Lower lobe of right lung (tissue), 2 donors: ENCODE data around the gene DOK3. TPM values are rescaled to one million over a fixed set of nuclear protein-coding genes. Genes with fewer than 3 reads are reported as not detected.

Experiments used
- ATAC-seq, 2 donors: fragments of 200-7000 bp; cut with Tn5 transposase; one replicate each; pipeline ENCODE4 v1.9.1; 2020 to 2022; ENCODE audit warnings: mild to moderate bottlenecking in 2 of 2, moderate library complexity in 2 of 2
- DNase-seq: peaks from one replicate; pipeline ENCODE4 v3.0.0-alpha.2; 2020
- H3K27ac ChIP-seq: fragments of 200-600 bp; one replicate; pipeline ENCODE4 v1.8.0; 2022
- H3K27me3 ChIP-seq: fragments of 200-600 bp; one replicate; pipeline ENCODE4 v1.8.0; 2022; ENCODE audit warnings: low read depth
- H3K36me3 ChIP-seq: fragments of 200-600 bp; one replicate; pipeline ENCODE4 v1.8.0; 2022; ENCODE audit warnings: mild to moderate bottlenecking
- H3K4me1 ChIP-seq: fragments of 200-600 bp; one replicate; pipeline ENCODE4 v1.8.0; 2022
- H3K4me3 ChIP-seq: fragments of 200-600 bp; one replicate; pipeline ENCODE4 v1.8.0; 2022; ENCODE audit warnings: mild to moderate bottlenecking
- H3K9me3 ChIP-seq: fragments of 200-600 bp; one replicate; pipeline ENCODE4 v1.8.0; 2022
- intact Hi-C: fragments of 100-400 bp; cut with DNase I; formaldehyde crosslinking; loops from one replicate; pipeline ENCODE4 v1.11.0; 2022
- total RNA-seq: library from RNA; stranded (reverse); fragmentation: NEBNext Ultra II Directional; extraction: Animal tissue kit (Norgen Biotek cat#: 25700); gene quantifications from one replicate; pipeline ENCODE4 v1.2.1, GENCODE V29; 2021
- TF ChIP-seq, protein P1 (sequence below): fragments of 200-600 bp; IDR thresholded peaks from one replicate; pipeline ENCODE4 v1.8.0; 2022; ENCODE audit warnings: antibody characterized with exemption, mild to moderate bottlenecking
- donor health status: DM: no; HTN: yes; CAD: no; lungs with severe emphysema.

Gene DOK3
- total RNA-seq, 1 donor from 2014 or later = 76.5 TPM

DNA sequence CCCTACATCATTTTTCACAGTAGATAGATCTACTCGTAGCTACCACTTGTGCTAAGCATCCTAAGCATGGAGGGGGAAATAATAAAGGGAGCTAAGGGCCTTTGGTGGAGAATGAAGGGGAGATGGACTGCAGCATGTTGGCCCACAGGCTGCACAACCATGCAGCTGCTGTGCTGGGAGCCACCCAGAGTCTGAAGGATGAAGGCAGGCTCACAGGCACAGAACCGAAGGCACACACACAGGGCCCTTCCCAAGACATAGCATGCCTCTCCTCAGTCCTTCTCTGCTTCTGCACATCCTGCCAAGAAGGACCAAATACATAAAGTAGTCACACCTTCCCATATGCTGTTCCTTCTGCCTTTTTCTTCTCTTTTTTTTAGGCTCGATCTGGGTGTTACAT lies 38.1 kb upstream of the DOK3 start:
- intact Hi-C loops = no loop called here
- no peaks in the 10 kb centered on the region for H3K27me3 ChIP-seq
- no peak overlapping the region for H3K4me3 ChIP-seq
- peaks cover 61% of the 10 kb centered on the region for H3K4me1 ChIP-seq
- H3K9me3 ChIP-seq = no peaks in the 10 kb centered on the region
- peaks cover 18% of the 10 kb centered on the region for H3K36me3 ChIP-seq
- TF ChIP-seq, protein P1, sequence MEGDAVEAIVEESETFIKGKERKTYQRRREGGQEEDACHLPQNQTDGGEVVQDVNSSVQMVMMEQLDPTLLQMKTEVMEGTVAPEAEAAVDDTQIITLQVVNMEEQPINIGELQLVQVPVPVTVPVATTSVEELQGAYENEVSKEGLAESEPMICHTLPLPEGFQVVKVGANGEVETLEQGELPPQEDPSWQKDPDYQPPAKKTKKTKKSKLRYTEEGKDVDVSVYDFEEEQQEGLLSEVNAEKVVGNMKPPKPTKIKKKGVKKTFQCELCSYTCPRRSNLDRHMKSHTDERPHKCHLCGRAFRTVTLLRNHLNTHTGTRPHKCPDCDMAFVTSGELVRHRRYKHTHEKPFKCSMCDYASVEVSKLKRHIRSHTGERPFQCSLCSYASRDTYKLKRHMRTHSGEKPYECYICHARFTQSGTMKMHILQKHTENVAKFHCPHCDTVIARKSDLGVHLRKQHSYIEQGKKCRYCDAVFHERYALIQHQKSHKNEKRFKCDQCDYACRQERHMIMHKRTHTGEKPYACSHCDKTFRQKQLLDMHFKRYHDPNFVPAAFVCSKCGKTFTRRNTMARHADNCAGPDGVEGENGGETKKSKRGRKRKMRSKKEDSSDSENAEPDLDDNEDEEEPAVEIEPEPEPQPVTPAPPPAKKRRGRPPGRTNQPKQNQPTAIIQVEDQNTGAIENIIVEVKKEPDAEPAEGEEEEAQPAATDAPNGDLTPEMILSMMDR = no peak
- no peak overlapping the region for H3K27ac ChIP-seq
- DNase-seq (no peak), ATAC-seq (no peak)

DNA sequence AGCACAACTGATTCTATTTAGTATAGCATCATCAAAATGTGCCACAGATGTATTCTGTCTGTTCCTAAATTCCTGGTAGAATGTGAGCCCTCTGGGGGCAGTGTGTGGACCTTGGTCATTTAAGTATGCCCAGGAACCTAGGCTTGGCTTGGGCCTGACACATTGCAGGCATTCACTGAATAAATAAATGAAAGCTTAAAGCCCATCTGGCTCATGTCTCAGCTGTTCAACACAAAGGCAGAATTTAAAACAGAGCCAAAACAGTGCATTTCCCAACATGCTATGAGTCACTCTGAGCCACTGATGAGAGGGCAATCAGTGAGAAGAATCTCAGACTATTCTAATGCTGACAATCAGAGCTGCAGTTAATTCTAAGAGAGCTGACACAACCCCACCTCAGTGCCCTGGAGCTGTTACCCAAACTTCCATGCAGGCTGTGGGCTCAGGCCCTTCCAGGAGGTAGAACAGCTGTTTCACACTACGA lies 36.7 kb upstream of the DOK3 start:
- no peak overlapping the region for H3K4me3 ChIP-seq
- ATAC-seq (peak; percentile 81 to 86), DNase-seq (no peak)
- H3K27me3 ChIP-seq = no peaks in the 10 kb centered on the region
- H3K36me3 ChIP-seq = peaks cover 6% of the 10 kb centered on the region
- H3K4me1 ChIP-seq = peaks cover 50% of the 10 kb centered on the region
- TF ChIP-seq, protein P1 = no peak
- no peaks in the 10 kb centered on the region for H3K9me3 ChIP-seq
- intact Hi-C loops = no loop called here
- H3K27ac ChIP-seq = peak overlapping the region; percentile 59

DNA sequence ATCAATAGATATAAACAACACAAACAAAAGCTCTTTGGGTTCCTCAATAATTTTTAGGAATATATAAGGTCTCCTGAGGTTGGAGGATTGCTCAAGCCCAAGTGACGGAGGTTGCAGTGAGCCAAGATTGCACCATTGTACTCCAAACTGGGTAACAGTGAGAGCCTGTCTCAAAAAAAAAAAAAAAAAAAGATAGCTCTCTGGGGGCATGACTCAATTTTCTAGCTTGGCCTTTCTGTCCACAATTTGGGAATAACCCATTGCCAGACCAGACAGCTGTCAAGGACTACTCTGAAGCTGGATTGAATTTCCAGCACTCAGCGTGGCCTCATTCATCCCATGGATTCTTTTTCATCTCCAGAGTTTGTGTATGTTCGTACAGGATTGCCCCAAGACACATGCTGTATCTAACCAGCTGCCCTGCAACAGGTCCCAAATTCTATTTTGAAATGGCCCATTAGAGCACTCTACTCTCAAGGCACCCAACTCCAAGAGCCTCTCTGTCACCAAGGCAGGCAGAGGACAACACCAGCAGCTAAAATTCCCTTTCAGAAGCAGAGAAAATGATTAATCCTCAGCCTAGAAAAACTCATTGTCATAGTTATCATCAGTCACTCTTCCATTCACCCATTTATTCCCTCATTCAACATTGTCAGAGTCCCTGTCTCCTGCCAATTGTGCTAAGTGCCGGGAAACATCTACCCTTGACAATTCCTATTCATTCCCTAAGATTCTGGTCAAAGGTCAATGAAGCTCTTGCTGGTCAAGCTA lies 36.0 kb upstream of the DOK3 start:
- peak overlapping the region; percentile 58 for H3K27ac ChIP-seq
- intact Hi-C loops = no loop called here
- peaks cover 50% of the 10 kb centered on the region for H3K4me1 ChIP-seq
- TF ChIP-seq, protein P1 = no peak
- no peaks in the 10 kb centered on the region for H3K27me3 ChIP-seq
- DNase-seq = peak; percentile 62
- H3K4me3 ChIP-seq = no peak overlapping the region
- H3K36me3 ChIP-seq = peaks cover 4% of the 10 kb centered on the region
- peak; percentile 81 for ATAC-seq
- no peaks in the 10 kb centered on the region for H3K9me3 ChIP-seq

DNA sequence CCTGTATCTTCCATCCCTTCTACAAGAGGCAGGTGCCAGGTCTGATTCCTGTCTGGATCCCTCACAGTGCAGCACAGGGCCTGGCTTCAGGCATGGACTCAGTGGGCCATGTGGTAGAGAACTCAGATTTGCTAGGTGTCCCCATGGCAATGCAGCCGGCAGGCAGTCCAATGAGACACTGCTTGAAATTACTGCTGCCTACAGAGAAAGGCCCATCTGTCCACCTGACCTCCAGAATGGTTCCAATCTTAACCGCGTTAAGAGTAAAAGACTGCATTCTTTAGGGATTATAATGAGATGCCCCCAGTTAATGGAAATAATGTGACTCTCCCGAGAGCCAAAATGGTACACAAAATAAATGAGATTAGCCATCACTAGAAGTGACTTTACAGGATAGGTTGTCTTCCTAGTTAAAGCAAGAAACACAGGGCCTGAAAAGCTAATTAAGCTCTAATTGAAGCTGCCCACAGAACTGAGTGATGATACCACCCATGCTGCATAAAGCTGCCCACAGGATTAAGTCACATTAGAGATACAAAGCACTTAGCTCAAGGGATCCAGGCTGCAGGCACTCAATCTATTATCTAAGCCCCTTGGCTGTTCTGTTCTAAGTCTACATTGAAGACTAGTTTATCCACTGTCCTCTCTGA lies 33.3 kb upstream of the DOK3 start:
- Histone ChIP-seq H3K36me3 (peaks cover 11% of the 10 kb centered on the region), H3K4me3 (no peak overlapping the region), H3K9me3 (no peaks in the 10 kb centered on the region), H3K27me3 (no peaks in the 10 kb centered on the region), H3K4me1 (peaks cover 36% of the 10 kb centered on the region), H3K27ac (no peak overlapping the region)
- TF ChIP-seq, protein P1 = no peak
- intact Hi-C loops = no loop called here
- no peak for ATAC-seq
- DNase-seq = no peak

DNA sequence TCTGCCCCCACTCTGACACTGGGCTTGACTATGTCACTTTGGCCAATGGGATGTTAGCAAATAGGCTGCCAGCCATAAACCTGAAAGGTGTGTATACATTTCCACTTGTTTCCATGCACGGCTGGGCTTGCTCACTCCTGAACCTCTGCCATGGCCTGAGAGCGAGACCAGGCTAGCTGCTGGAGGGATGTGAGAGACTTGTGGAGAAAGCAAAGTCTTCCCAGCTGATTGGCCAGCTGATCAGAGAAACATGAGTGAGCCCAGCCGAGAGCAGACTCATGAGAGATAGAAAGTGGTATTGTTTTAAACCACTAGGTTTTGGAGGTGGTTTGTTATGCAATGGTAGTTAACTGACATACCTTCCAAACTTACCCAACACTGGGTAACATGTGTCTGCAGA lies 30.8 kb upstream of the DOK3 start:
- peaks cover 31% of the 10 kb centered on the region for H3K4me1 ChIP-seq
- intact Hi-C loops = no loop called here
- ATAC-seq (no peak), DNase-seq (no peak)
- no peak overlapping the region for H3K4me3 ChIP-seq
- no peak overlapping the region for H3K27ac ChIP-seq
- H3K9me3 ChIP-seq = no peaks in the 10 kb centered on the region
- peaks cover 36% of the 10 kb centered on the region for H3K36me3 ChIP-seq
- TF ChIP-seq, protein P1 = no peak
- no peaks in the 10 kb centered on the region for H3K27me3 ChIP-seq
